CD4-positive, alpha-beta memory T cell (primary cell): ENCODE measurements around the gene GET4. TPM values are rescaled to one million over a fixed set of nuclear protein-coding genes. Genes with fewer than 3 reads are reported as not detected.

ENCODE experiments used
- CTCF ChIA-PET: fragments of 350-600 bp; sonication (Branson Sonifier 250); formaldehyde crosslinking; loops from one replicate; lab custom pipeline; 2021; ENCODE audit warnings: inconsistent platforms; ENCODE audit not compliant: partially characterized antibody; lab: Charles Lee
- POLR2A ChIA-PET: fragments of 350-600 bp; sonication (Branson Sonifier 250); formaldehyde crosslinking; loops from one replicate; lab custom pipeline; 2021; ENCODE audit not compliant: partially characterized antibody; lab: Charles Lee
- DNase-seq, 5 donors: peaks; one replicate each; pipeline versions ENCODE4 v3.0.0 to v3.0.0-alpha.2; 2020 to 2022; ENCODE audit warnings: mixed read lengths in 1 of 5
- H3K27ac ChIP-seq: one replicate; pipeline ENCODE4 v1.7.0; 2013; ENCODE audit warnings: low read depth, low read length
- H3K27me3 ChIP-seq: 2 replicates; pipeline ENCODE4 v1.7.0; 2013; ENCODE audit warnings: mild to moderate bottlenecking, low read length, moderate library complexity; ENCODE audit not compliant: insufficient read depth
- H3K36me3 ChIP-seq: 2 replicates; pipeline ENCODE4 v1.7.0; 2013; ENCODE audit warnings: mild to moderate bottlenecking, low read length, moderate library complexity; ENCODE audit not compliant: insufficient read depth
- H3K4me1 ChIP-seq: 2 replicates; pipeline ENCODE4 v1.7.0; 2013; ENCODE audit warnings: mild to moderate bottlenecking, low read length, moderate library complexity; ENCODE audit not compliant: insufficient read depth
- H3K4me3 ChIP-seq, 2 donors: one replicate each; pipeline ENCODE4 v1.7.0; 2013; ENCODE audit warnings: low read length in 2 of 2, mild to moderate bottlenecking in 1 of 2
- H3K9me3 ChIP-seq, 2 donors: one replicate each; pipeline ENCODE4 v1.7.0; 2013; ENCODE audit warnings: low read length in 2 of 2, control low read depth in 1 of 2; ENCODE audit not compliant: control insufficient read depth in 1 of 2
- H3K27ac Mint-ChIP-seq, 7 donors: one replicate each; pipeline ENCODE4 v1.8.0; 2020 to 2021; ENCODE audit warnings: mixed read lengths in 7 of 7, mild to moderate bottlenecking in 6 of 7, inconsistent platforms in 3 of 7, moderate library complexity in 3 of 7
- H3K27me3 Mint-ChIP-seq, 2 donors: one replicate each; pipeline ENCODE4 v1.8.0; 2020 to 2021; ENCODE audit warnings: mixed read lengths in 2 of 2
- H3K36me3 Mint-ChIP-seq, 2 donors: one replicate each; pipeline ENCODE4 v1.8.0; 2020 to 2021; ENCODE audit warnings: mixed read lengths in 2 of 2, inconsistent platforms in 1 of 2, mild to moderate bottlenecking in 1 of 2
- H3K4me1 Mint-ChIP-seq, 4 donors: one replicate each; pipeline ENCODE4 v1.8.0; 2020 to 2021; ENCODE audit warnings: mixed read lengths in 4 of 4, mild to moderate bottlenecking in 1 of 4
- H3K4me3 Mint-ChIP-seq, 8 donors: one replicate each; pipeline ENCODE4 v1.8.0; 2020 to 2021; ENCODE audit warnings: mixed read lengths in 8 of 8, mild to moderate bottlenecking in 7 of 8, moderate library complexity in 6 of 8, inconsistent platforms in 3 of 8
- H3K9me3 Mint-ChIP-seq, 8 donors: one replicate each; pipeline ENCODE4 v1.8.0; 2020 to 2021; ENCODE audit warnings: mixed read lengths in 8 of 8, mild to moderate bottlenecking in 5 of 8, inconsistent platforms in 3 of 8, moderate library complexity in 1 of 8
- intact Hi-C: fragments of 100-400 bp; cut with micrococcal nuclease; formaldehyde crosslinking; loops from one replicate; pipeline ENCODE4 v1.15.1; 2023
- polyA plus RNA-seq, 2 donors: library from polyadenylated mRNA; unstranded; fragments of 300-500 nt; fragmentation: Illumina TruSeq; gene quantifications; one replicate each; pipeline ENCODE4 v1.2.3, GENCODE V29; 2021
- total RNA-seq, 2 experiments: library from RNA; stranded (reverse); gene quantifications; one replicate each; pipeline ENCODE4 v1.2.3, GENCODE V29; 2021

The GET4 gene
- total and polyA plus RNA-seq, 4 experiments from 2014 or later: 22.0 to 51.6 (median 38.1) TPM

- no peaks in the 10 kb centered on the region for H3K27me3 Mint-ChIP-seq
- ChIA-PET CTCF (no interaction called here), POLR2A (interaction anchor here (1.6 kb wide), 1 partner anchor 10 kb away, joined by 5 read pairs; no protein-coding TSS in a partner anchor)
- DNase-seq: no peak
- H3K4me1 Mint-ChIP-seq: peaks cover 4 to 9% (median 5%) of the 10 kb centered on the region in 4 donors
- H3K27me3 ChIP-seq: no peaks in the 10 kb centered on the region
- peaks cover 36 to 41% of the 10 kb centered on the region in 2 donors for H3K36me3 Mint-ChIP-seq
- peaks cover 0 to 4% (median 0%) of the 10 kb centered on the region in 8 donors for H3K9me3 Mint-ChIP-seq
- intact Hi-C loops: no loop called here
- H3K9me3 ChIP-seq: no peaks in the 10 kb centered on the region
- H3K4me3 ChIP-seq: no peak overlapping the region
- H3K27ac Mint-ChIP-seq: peak overlapping the region in 1 of 7 donors; percentile 55
- H3K4me1 ChIP-seq: no peaks in the 10 kb centered on the region
- no peak overlapping the region for H3K27ac ChIP-seq
- peaks cover 70% of the 10 kb centered on the region for H3K36me3 ChIP-seq
- no peak overlapping the region for H3K4me3 Mint-ChIP-seq
Measured at GRCh38 chr7:890868-891267, 14.5 kb downstream of the GET4 start.

GRCh38 chr7:891291-891690, 14.9 kb downstream of the GET4 start:
- Mint-ChIP-seq H3K36me3 (peaks cover 41 to 45% of the 10 kb centered on the region in 2 donors), H3K9me3 (peaks cover 0 to 4% (median 0%) of the 10 kb centered on the region in 8 donors), H3K27me3 (no peaks in the 10 kb centered on the region), H3K4me3 (no peak overlapping the region), H3K27ac (no peak overlapping the region), H3K4me1 (peaks cover 3 to 7% (median 6%) of the 10 kb centered on the region in 4 donors)
- Histone ChIP-seq H3K4me3 (no peak overlapping the region), H3K27ac (no peak overlapping the region), H3K36me3 (peaks cover 73% of the 10 kb centered on the region), H3K9me3 (no peaks in the 10 kb centered on the region), H3K4me1 (no peaks in the 10 kb centered on the region), H3K27me3 (no peaks in the 10 kb centered on the region)
- no peak for DNase-seq
- ChIA-PET POLR2A (interaction anchor here (1.6 kb wide), 1 partner anchor 10 kb away, joined by 5 read pairs; no protein-coding TSS in a partner anchor), CTCF (no interaction called here)
- intact Hi-C loops: no loop called here

- Mint-ChIP-seq H3K4me3 (no peak overlapping the region), H3K4me1 (peaks cover 1 to 6% (median 5%) of the 10 kb centered on the region in 4 donors), H3K36me3 (peaks cover 43 to 48% of the 10 kb centered on the region in 2 donors), H3K9me3 (peaks cover 0 to 4% (median 0%) of the 10 kb centered on the region in 8 donors), H3K27me3 (no peaks in the 10 kb centered on the region), H3K27ac (no peak overlapping the region)
- H3K27ac ChIP-seq: no peak overlapping the region
- peaks cover 70% of the 10 kb centered on the region for H3K36me3 ChIP-seq
- ChIA-PET POLR2A (interaction anchor here (1.6 kb wide), 1 partner anchor 9 kb away, joined by 5 read pairs; no protein-coding TSS in a partner anchor), CTCF (no interaction called here)
- intact Hi-C loops: no loop called here
- H3K9me3 ChIP-seq: no peaks in the 10 kb centered on the region
- H3K4me1 ChIP-seq: no peaks in the 10 kb centered on the region
- H3K27me3 ChIP-seq: no peaks in the 10 kb centered on the region
- no peak overlapping the region for H3K4me3 ChIP-seq
- no peak for DNase-seq
Measured at GRCh38 chr7:891805-892204, 15.5 kb downstream of the GET4 start.

GRCh38 chr7:892648-893593, 16.6 kb downstream of the GET4 start:
- ChIA-PET POLR2A (interaction anchor here (1.6 kb wide), 1 partner anchor 8 kb away, joined by 5 read pairs; no protein-coding TSS in a partner anchor), CTCF (no interaction called here)
- Mint-ChIP-seq H3K27me3 (no peaks in the 10 kb centered on the region), H3K27ac (peak overlapping the region in 1 of 7 donors; percentile 81), H3K4me1 (peaks cover 0 to 6% (median 4%) of the 10 kb centered on the region in 4 donors), H3K4me3 (no peak overlapping the region), H3K36me3 (peaks cover 43 to 49% of the 10 kb centered on the region in 2 donors), H3K9me3 (peaks cover 0 to 4% (median 0%) of the 10 kb centered on the region in 8 donors)
- Histone ChIP-seq H3K4me1 (no peaks in the 10 kb centered on the region), H3K9me3 (no peaks in the 10 kb centered on the region), H3K27ac (no peak overlapping the region), H3K4me3 (no peak overlapping the region), H3K27me3 (no peaks in the 10 kb centered on the region), H3K36me3 (peaks cover 59% of the 10 kb centered on the region)
- intact Hi-C loops: no loop called here
- no peak for DNase-seq

GRCh38 chr7:893686-894085, 17.3 kb downstream of the GET4 start:
- POLR2A ChIA-PET: no interaction called here
- Histone ChIP-seq H3K9me3 (no peaks in the 10 kb centered on the region), H3K36me3 (peaks cover 51% of the 10 kb centered on the region), H3K27ac (no peak overlapping the region), H3K4me1 (no peaks in the 10 kb centered on the region), H3K27me3 (no peaks in the 10 kb centered on the region), H3K4me3 (no peak overlapping the region)
- intact Hi-C loops: no loop called here
- H3K36me3 Mint-ChIP-seq: peaks cover 42 to 45% of the 10 kb centered on the region in 2 donors
- no peak overlapping the region for H3K27ac Mint-ChIP-seq
- DNase-seq: peak in 1 of 5 donors; percentile 28
- CTCF ChIA-PET: interaction anchor here (1.2 kb wide), 1 partner anchor 17 kb away, joined by 3 read pairs; no protein-coding TSS in a partner anchor
- no peaks in the 10 kb centered on the region for H3K27me3 Mint-ChIP-seq
- peaks cover 0 to 6% (median 4%) of the 10 kb centered on the region in 4 donors for H3K4me1 Mint-ChIP-seq
- peaks cover 0 to 4% (median 0%) of the 10 kb centered on the region in 8 donors for H3K9me3 Mint-ChIP-seq
- no peak overlapping the region for H3K4me3 Mint-ChIP-seq

GRCh38 chr7:894164-894867, 18.0 kb downstream of the GET4 start:
- no peaks in the 10 kb centered on the region for H3K4me1 ChIP-seq
- peaks cover 0 to 6% (median 4%) of the 10 kb centered on the region in 4 donors for H3K4me1 Mint-ChIP-seq
- no peaks in the 10 kb centered on the region for H3K27me3 ChIP-seq
- intact Hi-C loops: no loop called here
- H3K27ac Mint-ChIP-seq: peak overlapping the region in 1 of 7 donors; percentile 16
- H3K9me3 Mint-ChIP-seq: peaks cover 0 to 4% (median 0%) of the 10 kb centered on the region in 8 donors
- no peak overlapping the region for H3K27ac ChIP-seq
- H3K27me3 Mint-ChIP-seq: no peaks in the 10 kb centered on the region
- H3K9me3 ChIP-seq: no peaks in the 10 kb centered on the region
- peaks cover 47% of the 10 kb centered on the region for H3K36me3 ChIP-seq
- ChIA-PET CTCF (interaction anchor here (1.2 kb wide), 1 partner anchor 16 kb away, joined by 3 read pairs; no protein-coding TSS in a partner anchor), POLR2A (no interaction called here)
- H3K4me3 ChIP-seq: no peak overlapping the region
- peaks cover 42% of the 10 kb centered on the region in 2 donors for H3K36me3 Mint-ChIP-seq
- peak in 1 of 5 donors; percentile 20 for DNase-seq
- H3K4me3 Mint-ChIP-seq: no peak overlapping the region
